HEK293T (cell line): ENCODE measurements around the gene SMIM36.

Experiments
- ARNT ChIP-seq: fragments of 450-650 bp; IDR thresholded peaks from 2 replicates; pipeline ENCODE4 v1.6.1; 2017; ENCODE audit warnings: mild to moderate bottlenecking
- FOXK2 ChIP-seq: fragments of 450-650 bp; IDR thresholded peaks from 2 replicates; pipeline ENCODE4 v1.6.1; 2016; ENCODE audit warnings: mild to moderate bottlenecking
- FOXM1 ChIP-seq: fragments of 450-650 bp; IDR thresholded peaks from 2 replicates; pipeline ENCODE4 v1.6.1; 2017; ENCODE audit warnings: mild to moderate bottlenecking, borderline replicate concordance
- TARDBP ChIP-seq: fragments of 450-650 bp; IDR thresholded peaks from 2 replicates; pipeline ENCODE4 v1.6.1; 2016
- TF ChIP-seq, protein P1 (sequence below): fragments of 450-650 bp; IDR thresholded peaks from 2 replicates; pipeline ENCODE4 v1.6.1; 2016

DNA sequence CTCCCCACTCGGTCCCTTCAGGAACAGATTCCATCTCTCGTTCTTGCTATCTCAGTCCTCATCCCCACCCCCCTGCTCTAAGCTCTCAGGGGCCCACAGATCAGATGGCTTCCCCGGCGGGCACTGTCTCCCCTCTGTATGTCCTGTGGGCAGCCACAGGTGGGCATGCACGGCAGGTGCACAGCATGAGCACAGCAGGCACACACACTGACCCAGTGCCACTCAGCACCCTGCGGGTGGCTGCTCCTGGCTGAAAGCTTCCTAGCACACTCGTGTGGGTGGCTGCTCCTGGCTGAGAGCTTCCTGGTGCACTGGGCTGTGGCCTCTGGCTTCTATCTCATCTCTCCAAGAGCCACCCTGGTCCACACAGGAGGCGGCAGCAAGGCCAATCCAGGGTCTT lies 44.5 kb upstream of the SMIM36 start:
- TF ChIP-seq ARNT (no peak), FOXK2 (no peak), FOXM1 (no peak), TARDBP (no peak)
- TF ChIP-seq, protein P1, sequence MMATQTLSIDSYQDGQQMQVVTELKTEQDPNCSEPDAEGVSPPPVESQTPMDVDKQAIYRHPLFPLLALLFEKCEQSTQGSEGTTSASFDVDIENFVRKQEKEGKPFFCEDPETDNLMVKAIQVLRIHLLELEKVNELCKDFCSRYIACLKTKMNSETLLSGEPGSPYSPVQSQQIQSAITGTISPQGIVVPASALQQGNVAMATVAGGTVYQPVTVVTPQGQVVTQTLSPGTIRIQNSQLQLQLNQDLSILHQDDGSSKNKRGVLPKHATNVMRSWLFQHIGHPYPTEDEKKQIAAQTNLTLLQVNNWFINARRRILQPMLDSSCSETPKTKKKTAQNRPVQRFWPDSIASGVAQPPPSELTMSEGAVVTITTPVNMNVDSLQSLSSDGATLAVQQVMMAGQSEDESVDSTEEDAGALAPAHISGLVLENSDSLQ = no peak
